ENCODE data around the gene GNAQ.
"Not testable (repeated sequence)": the region's sequence is repeated elsewhere in the genome, so short reads cannot be mapped to it uniquely, and the experiment has no call there.

Gene GNAQ

GRCh38 chr9:77871483-77871882 lies 160.1 kb downstream of the GNAQ start:
- H3K4me3 ChIP-seq (ENCODE audit: low read depth, low read length) = no peak overlapping the region
- no peak for TF ChIP-seq CTCF (IDR thresholded peaks at IDR 0.05; ENCODE audit: low read depth, low read length)

GRCh38 chr9:77866878-77867277 lies 164.7 kb downstream of the GNAQ start:
- TF ChIP-seq CTCF (IDR thresholded peaks at IDR 0.05; ENCODE audit: low read depth, low read length) = no peak
- H3K4me3 ChIP-seq (ENCODE audit: low read depth, low read length) = no peak overlapping the region

GRCh38 chr9:77865385-77866047 lies 166.1 kb downstream of the GNAQ start:
- no peak for TF ChIP-seq CTCF (IDR thresholded peaks at IDR 0.05; ENCODE audit: low read depth, low read length)
- H3K4me3 ChIP-seq (ENCODE audit: low read depth, low read length) = no peak overlapping the region

DNA sequence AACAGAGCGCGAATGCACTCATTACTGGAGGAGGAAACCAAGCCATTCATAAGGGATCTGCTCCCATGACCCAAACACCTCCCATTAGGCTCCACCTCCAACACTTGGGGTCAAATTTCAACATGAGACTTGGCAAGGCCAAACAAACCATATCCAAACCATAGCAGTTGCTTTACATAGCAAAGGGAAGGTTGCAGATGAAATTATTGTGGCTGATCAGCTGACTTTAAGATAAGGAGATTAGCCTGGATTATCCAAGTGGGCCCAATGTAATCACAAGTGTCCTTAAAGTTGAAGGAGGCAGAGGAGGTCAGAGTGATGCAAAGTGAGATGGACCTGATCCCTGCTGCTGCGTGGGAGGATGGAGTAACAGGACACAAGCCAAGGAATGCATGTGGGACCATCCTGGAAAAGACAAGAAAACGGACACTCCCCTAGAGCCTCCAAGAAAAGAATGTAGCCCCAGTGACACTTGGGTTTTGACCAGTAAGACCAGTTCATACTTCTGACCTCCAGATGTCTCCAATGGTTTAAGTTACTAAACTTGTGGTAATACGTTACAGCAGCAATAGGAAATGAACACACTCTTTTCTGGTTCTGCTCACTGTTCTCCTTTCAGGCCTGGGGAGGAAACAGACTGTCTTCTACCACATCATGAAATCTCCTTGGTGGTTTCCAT lies 167.3 kb downstream of the GNAQ start:
- no peak for TF ChIP-seq CTCF (IDR thresholded peaks at IDR 0.05; ENCODE audit: low read depth, low read length)
- H3K4me3 ChIP-seq (ENCODE audit: low read depth, low read length) = no peak overlapping the region

DNA sequence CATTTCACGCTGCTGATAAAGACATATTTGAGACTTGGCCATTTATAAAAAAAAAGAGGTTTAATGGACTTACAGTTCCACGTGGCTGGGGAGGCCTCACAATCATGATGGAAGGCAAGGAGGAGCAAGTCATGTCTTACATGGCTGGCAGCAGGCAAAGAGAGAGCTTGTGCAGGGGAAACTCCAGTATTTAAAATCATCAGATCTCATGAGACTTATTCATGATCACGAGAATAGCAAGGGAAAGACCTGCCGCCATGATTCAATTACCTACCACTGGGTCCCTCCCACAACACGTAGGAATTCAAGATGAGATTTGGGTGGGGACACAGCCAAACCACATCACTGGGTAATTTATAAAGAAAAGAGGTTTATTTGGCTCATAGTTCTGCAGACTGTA lies 168.0 kb downstream of the GNAQ start:
- H3K4me3 ChIP-seq (ENCODE audit: low read depth, low read length) = not testable (repeated sequence)

GRCh38 chr9:77860953-77861352 lies 170.7 kb downstream of the GNAQ start:
- H3K4me3 ChIP-seq (ENCODE audit: low read depth, low read length) = not testable (repeated sequence)

DNA sequence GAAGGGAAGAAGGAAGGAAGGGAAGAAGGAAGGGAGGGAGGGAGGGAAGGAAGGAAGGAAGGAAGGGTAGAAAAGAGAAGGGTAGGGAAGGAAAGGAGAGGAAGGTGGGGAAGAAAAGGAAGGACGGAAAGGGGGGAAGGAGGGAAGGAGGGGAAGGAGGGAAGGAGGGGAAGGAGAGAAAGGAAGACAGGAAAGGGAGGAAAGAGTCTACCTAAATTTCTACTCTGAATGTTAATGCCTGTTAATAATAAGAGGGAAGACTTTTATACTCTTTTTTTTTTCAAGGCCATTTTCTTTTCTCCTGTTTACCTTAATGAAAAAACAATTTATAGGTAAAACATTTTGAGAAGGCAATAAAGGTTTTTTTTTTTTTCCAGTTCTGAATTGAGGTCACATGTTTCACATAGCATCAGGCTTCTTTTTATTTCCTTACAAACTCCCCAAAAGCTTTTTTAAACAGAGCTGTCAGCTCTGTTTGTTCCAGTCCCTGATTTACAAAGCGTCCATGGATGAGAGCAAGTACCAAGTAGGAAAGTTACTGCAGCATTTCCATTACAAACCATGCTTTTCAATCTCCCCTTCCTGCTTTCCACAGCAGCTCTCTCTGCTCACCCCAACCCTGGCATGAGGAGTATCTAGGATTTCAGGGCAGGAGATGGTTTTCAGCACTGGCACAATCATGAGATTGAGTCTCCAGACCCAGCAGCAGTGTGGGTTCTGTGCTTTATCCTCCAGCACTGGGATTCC lies 173.9 kb downstream of the GNAQ start:
- no peak overlapping the region for H3K4me3 ChIP-seq (ENCODE audit: low read depth, low read length)
- no peak for TF ChIP-seq CTCF (IDR thresholded peaks at IDR 0.05; ENCODE audit: low read depth, low read length)

DNA sequence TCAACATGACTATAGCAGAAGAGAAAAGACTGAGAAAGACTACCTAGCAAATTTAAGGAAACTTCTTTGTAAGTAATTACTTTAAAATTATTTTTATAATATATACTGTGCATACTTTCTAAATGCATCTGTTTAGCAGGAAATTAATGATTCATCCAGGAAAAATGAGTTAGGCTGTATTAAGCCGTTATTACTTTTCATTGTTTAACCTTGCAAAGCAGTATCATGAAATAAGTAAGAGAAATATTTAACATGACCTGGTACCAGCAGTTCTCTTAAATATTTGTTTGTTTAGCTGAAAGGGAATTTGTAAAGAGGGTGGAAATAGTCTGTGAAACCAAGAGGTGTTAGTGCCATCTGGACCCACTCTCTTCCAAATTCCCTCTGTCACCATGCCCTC lies 175.0 kb downstream of the GNAQ start:
- no peak for TF ChIP-seq CTCF (IDR thresholded peaks at IDR 0.05; ENCODE audit: low read depth, low read length)

More for the DNA sequence above, 175.0 kb downstream of the GNAQ start:
- no peak overlapping the region for H3K4me3 ChIP-seq (ENCODE audit: low read depth, low read length)
